ENCODE results near the gene EIF5. TPM values are rescaled to one million over a fixed set of nuclear protein-coding genes. Genes with fewer than 3 reads are reported as not detected.

Gene EIF5
- total and polyA plus RNA-seq, 4 donors: 121 to 435 (median 192) TPM

DNA sequence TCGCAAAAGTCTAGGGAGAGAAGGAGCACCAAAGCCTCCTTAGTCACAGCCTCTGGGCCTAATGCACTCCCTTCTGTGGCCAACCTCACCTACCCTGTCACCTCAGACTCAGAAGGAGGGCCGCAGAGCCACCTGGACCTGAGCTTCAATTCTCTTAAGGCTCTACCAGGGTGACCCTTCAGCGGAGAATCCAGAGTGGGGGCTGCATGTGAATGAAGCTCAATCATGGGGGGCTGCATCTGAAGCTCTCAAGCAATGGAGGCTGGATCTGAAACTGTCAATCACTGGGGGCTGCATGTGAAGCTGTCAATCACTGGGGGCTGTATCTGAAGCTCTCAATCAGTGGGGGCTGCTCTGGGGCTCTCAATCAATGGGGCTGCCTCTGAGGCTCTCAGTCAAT is 43.1 kb upstream of the EIF5 start:
- Histone ChIP-seq H3K36me3 (ENCODE audit: control insufficient read depth in 4 of 4, insufficient read depth in 3 of 4, low read depth in 1 of 4, low read length in 3 of 4) (no peaks in the 10 kb centered on the region), H3K4me3 (ENCODE audit: low read depth in 1 of 3, low read length in 3 of 3) (no peak overlapping the region), H3K9me3 (ENCODE audit: control insufficient read depth in 4 of 4, low read length in 3 of 4) (no peaks in the 10 kb centered on the region), H3K27ac (ENCODE audit: low read depth in 1 of 2, low read length in 2 of 2) (no peak overlapping the region), H3K9ac (ENCODE audit: low read depth in 1 of 2, low read length in 2 of 2) (no peak overlapping the region), H3K4me1 (ENCODE audit: control insufficient read depth in 4 of 4, insufficient read depth in 4 of 4, low read length in 3 of 4) (no peaks in the 10 kb centered on the region), H3K27me3 (ENCODE audit: control insufficient read depth in 4 of 4, insufficient read depth in 4 of 4, low read length in 3 of 4) (no peaks in the 10 kb centered on the region)
- 92% methylated on average over 3 of the region's 3 CpGs for WGBS
- no peak for DNase-seq (ENCODE audit: low spot score)
- no peak for TF ChIP-seq SP1 (IDR thresholded peaks at IDR 0.05)
- TF ChIP-seq HNF4G (IDR thresholded peaks at IDR 0.05): no peak
- TF ChIP-seq, protein P1, sequence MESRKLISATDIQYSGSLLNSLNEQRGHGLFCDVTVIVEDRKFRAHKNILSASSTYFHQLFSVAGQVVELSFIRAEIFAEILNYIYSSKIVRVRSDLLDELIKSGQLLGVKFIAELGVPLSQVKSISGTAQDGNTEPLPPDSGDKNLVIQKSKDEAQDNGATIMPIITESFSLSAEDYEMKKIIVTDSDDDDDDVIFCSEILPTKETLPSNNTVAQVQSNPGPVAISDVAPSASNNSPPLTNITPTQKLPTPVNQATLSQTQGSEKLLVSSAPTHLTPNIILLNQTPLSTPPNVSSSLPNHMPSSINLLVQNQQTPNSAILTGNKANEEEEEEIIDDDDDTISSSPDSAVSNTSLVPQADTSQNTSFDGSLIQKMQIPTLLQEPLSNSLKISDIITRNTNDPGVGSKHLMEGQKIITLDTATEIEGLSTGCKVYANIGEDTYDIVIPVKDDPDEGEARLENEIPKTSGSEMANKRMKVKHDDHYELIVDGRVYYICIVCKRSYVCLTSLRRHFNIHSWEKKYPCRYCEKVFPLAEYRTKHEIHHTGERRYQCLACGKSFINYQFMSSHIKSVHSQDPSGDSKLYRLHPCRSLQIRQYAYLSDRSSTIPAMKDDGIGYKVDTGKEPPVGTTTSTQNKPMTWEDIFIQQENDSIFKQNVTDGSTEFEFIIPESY (IDR thresholded peaks at IDR 0.05): no peak
- TF ChIP-seq JUND (IDR thresholded peaks at IDR 0.05): no peak
- no peak for TF ChIP-seq TAF1 (conservative IDR thresholded peaks at IDR 0.05)
- TF ChIP-seq, protein P2, sequence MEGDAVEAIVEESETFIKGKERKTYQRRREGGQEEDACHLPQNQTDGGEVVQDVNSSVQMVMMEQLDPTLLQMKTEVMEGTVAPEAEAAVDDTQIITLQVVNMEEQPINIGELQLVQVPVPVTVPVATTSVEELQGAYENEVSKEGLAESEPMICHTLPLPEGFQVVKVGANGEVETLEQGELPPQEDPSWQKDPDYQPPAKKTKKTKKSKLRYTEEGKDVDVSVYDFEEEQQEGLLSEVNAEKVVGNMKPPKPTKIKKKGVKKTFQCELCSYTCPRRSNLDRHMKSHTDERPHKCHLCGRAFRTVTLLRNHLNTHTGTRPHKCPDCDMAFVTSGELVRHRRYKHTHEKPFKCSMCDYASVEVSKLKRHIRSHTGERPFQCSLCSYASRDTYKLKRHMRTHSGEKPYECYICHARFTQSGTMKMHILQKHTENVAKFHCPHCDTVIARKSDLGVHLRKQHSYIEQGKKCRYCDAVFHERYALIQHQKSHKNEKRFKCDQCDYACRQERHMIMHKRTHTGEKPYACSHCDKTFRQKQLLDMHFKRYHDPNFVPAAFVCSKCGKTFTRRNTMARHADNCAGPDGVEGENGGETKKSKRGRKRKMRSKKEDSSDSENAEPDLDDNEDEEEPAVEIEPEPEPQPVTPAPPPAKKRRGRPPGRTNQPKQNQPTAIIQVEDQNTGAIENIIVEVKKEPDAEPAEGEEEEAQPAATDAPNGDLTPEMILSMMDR (IDR thresholded peaks at IDR 0.05; ENCODE audit: low read depth, low read length, missing input control): no peak
- no peak for TF ChIP-seq YY1 (IDR thresholded peaks at IDR 0.05)

DNA sequence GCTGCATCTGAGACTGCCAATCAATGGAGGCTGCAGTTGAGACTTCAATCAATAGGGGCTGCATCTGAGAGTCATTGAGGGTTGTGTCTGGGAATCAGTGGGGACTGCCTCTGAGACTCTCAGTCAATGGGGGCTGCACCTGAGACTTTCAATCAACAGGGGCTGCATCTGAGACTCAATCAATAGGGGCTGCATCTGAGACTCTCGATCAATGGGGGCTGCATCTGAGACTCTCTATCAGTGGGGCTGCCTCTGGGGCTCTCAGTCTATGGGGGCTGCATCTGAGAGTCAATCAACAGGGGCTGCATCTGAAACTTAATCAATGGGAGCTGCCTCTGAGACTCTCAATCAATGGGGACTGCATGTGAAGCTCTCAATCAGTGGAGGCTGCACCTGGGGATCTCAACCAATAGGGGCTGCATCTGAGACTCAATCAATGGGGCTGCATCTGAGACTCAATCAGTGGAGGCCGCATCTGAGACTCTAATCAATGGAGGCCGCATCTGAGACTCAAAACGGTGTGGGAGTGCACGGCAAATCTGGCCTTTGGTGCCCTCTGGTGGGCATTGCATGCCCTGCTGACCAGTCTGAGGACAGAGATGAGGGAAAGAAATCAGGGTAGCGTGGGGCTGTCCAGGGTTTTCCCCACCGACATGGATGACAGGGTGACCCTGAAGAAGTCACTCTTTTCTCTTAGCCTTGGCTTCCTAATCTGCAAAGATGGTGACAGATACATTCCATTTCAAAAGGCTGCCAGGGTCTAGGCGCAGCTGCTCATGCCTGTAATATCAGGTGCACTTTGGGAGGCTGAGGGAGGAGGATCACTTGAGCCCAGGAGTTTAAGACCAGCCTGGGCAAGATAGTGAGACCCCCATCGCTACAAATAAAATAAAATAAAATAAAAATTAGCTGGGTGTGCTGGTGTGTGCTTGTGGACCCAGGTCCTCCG is 41.3 kb upstream of the EIF5 start:
- WGBS: 29% methylated on average over 10 of the region's 10 CpGs
- H3K9me3 ChIP-seq (ENCODE audit: control insufficient read depth in 4 of 4, low read length in 3 of 4): no peaks in the 10 kb centered on the region
- TF ChIP-seq, protein P3, sequence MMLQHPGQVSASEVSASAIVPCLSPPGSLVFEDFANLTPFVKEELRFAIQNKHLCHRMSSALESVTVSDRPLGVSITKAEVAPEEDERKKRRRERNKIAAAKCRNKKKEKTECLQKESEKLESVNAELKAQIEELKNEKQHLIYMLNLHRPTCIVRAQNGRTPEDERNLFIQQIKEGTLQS (IDR thresholded peaks at IDR 0.05): no peak
- TF ChIP-seq, protein P4, sequence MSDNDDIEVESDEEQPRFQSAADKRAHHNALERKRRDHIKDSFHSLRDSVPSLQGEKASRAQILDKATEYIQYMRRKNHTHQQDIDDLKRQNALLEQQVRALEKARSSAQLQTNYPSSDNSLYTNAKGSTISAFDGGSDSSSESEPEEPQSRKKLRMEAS (IDR thresholded peaks at IDR 0.05): no peak
- TF ChIP-seq, protein P2 (IDR thresholded peaks at IDR 0.05; ENCODE audit: low read depth, low read length, missing input control): peak; percentile 97
- peak; percentile 97 to 98 for TF ChIP-seq RAD21 (IDR thresholded peaks at IDR 0.05)
- peak in 1 of 2 donors; percentile 20 for TF ChIP-seq RXRA (IDR thresholded peaks at IDR 0.05)
- no peak for TF ChIP-seq NR2F2 (IDR thresholded peaks at IDR 0.05)
- TF ChIP-seq HNF4G (IDR thresholded peaks at IDR 0.05): no peak
- TF ChIP-seq TAF1 (conservative IDR thresholded peaks at IDR 0.05): no peak
- TF ChIP-seq YY1 (IDR thresholded peaks at IDR 0.05): no peak
- no peak for TF ChIP-seq FOXA2 (IDR thresholded peaks at IDR 0.05)
- TF ChIP-seq, protein P1 (IDR thresholded peaks at IDR 0.05): no peak
- TF ChIP-seq SP1 (IDR thresholded peaks at IDR 0.05): no peak
- no peak for TF ChIP-seq FOXA1 (IDR thresholded peaks at IDR 0.05)
- TF ChIP-seq JUND (IDR thresholded peaks at IDR 0.05): no peak
- no peak for TF ChIP-seq EGR1 (IDR thresholded peaks at IDR 0.05; ENCODE audit: low read depth in 2 of 2)
- TF ChIP-seq, protein P5, sequence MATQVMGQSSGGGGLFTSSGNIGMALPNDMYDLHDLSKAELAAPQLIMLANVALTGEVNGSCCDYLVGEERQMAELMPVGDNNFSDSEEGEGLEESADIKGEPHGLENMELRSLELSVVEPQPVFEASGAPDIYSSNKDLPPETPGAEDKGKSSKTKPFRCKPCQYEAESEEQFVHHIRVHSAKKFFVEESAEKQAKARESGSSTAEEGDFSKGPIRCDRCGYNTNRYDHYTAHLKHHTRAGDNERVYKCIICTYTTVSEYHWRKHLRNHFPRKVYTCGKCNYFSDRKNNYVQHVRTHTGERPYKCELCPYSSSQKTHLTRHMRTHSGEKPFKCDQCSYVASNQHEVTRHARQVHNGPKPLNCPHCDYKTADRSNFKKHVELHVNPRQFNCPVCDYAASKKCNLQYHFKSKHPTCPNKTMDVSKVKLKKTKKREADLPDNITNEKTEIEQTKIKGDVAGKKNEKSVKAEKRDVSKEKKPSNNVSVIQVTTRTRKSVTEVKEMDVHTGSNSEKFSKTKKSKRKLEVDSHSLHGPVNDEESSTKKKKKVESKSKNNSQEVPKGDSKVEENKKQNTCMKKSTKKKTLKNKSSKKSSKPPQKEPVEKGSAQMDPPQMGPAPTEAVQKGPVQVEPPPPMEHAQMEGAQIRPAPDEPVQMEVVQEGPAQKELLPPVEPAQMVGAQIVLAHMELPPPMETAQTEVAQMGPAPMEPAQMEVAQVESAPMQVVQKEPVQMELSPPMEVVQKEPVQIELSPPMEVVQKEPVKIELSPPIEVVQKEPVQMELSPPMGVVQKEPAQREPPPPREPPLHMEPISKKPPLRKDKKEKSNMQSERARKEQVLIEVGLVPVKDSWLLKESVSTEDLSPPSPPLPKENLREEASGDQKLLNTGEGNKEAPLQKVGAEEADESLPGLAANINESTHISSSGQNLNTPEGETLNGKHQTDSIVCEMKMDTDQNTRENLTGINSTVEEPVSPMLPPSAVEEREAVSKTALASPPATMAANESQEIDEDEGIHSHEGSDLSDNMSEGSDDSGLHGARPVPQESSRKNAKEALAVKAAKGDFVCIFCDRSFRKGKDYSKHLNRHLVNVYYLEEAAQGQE (IDR thresholded peaks at IDR 0.05): no peak
- TF ChIP-seq HNF4A (conservative IDR thresholded peaks at IDR 0.05): no peak
- no peak for TF ChIP-seq GABPA (IDR thresholded peaks at IDR 0.05 in 1 of 2, conservative IDR thresholded peaks at IDR 0.05 in 1 of 2)
- H3K36me3 ChIP-seq (ENCODE audit: control insufficient read depth in 4 of 4, insufficient read depth in 3 of 4, low read depth in 1 of 4, low read length in 3 of 4): no peaks in the 10 kb centered on the region
- H3K4me1 ChIP-seq (ENCODE audit: control insufficient read depth in 4 of 4, insufficient read depth in 4 of 4, low read length in 3 of 4): no peaks in the 10 kb centered on the region
- DNase-seq (ENCODE audit: low spot score): peak; percentile 86
- no peak overlapping the region for H3K4me3 ChIP-seq (ENCODE audit: low read depth in 1 of 3, low read length in 3 of 3)
- H3K27me3 ChIP-seq (ENCODE audit: control insufficient read depth in 4 of 4, insufficient read depth in 4 of 4, low read length in 3 of 4): no peaks in the 10 kb centered on the region
- no peak overlapping the region for H3K27ac ChIP-seq (ENCODE audit: low read depth in 1 of 2, low read length in 2 of 2)
- no peak overlapping the region for H3K9ac ChIP-seq (ENCODE audit: low read depth in 1 of 2, low read length in 2 of 2)

Measured in liver (tissue), 9 donors.